ENCODE measurements around the gene CD72.

CD72 gene

GRCh38 chr9:35651956-35652828 is 34.0 kb upstream of the CD72 start:
- ChIA-PET POLR2A (no interaction called here), CTCF (interaction anchor here (1.7 kb wide), 1 partner anchor 173 kb away, joined by 5 read pairs; no protein-coding TSS in a partner anchor)
- TF ChIP-seq CTCF (IDR thresholded peaks at IDR 0.05; ENCODE audit: control extremely low read depth, extremely low read depth, low read depth, missing control alignments) = no peak

GRCh38 chr9:35650341-35651158 is 32.3 kb upstream of the CD72 start, which contains the start of gene SIT1:
SIT1 (minus strand) TSS chr9:35650931; CDS start chr9:35650853, 78 bp downstream.
- ChIA-PET CTCF (interaction anchor here (1.5 to 7.2 kb wide), 3 partner anchors 35 to 79 kb away, joined by 4 to 97 read pairs (median 13); partner anchors contain the start of gene CD72), POLR2A (interaction anchor here (1.2 to 1.5 kb wide), 2 partner anchors 39 to 82 kb away, joined by 3 to 4 read pairs; partner anchors contain the start of genes CREB3 and TLN1)
- TF ChIP-seq CTCF (IDR thresholded peaks at IDR 0.05; ENCODE audit: control extremely low read depth, extremely low read depth, low read depth, missing control alignments) = no peak
- peak; percentile 69 for DNase-seq (ENCODE audit: extremely low spot score)

More at GRCh38 chr9:35651956-35652828, 34.0 kb upstream of the CD72 start:
- no peak for DNase-seq (ENCODE audit: extremely low spot score)

- ChIA-PET CTCF (interaction anchor here (1.2 to 7.2 kb wide), 8 partner anchors 10 to 176 kb away, joined by 3 to 138 read pairs (median 4); partner anchors contain the start of genes ARHGEF39, CCDC107, CD72 and CREB3), POLR2A (interaction anchor here (1.0 to 1.5 kb wide), 3 partner anchors 38 to 83 kb away, joined by 3 to 4 read pairs (median 3); partner anchors contain the start of genes CREB3 and TLN1)
- peak; percentile 50 for DNase-seq (ENCODE audit: extremely low spot score)
- no peak for TF ChIP-seq CTCF (IDR thresholded peaks at IDR 0.05; ENCODE audit: control extremely low read depth, extremely low read depth, low read depth, missing control alignments)
These were observed 31.5 kb upstream of the CD72 start for GRCh38 chr9:35649431-35650340.

- CTCF ChIA-PET = interaction anchor here (0.7 to 7.2 kb wide), 30 partner anchors 8 to 567 kb away, joined by 3 to 138 read pairs (median 4); partner anchors contain the start of genes ARHGEF39, CCDC107, CD72 and CREB3
- DNase-seq (ENCODE audit: extremely low spot score) = peak; percentile 94
- POLR2A ChIA-PET = interaction anchor here (0.5 to 1.6 kb wide), 3 partner anchors 11 to 85 kb away, joined by 3 to 5 read pairs (median 5); partner anchors contain the start of genes CCDC107, CREB3, RMRP and TLN1
- TF ChIP-seq CTCF (IDR thresholded peaks at IDR 0.05; ENCODE audit: control extremely low read depth, extremely low read depth, low read depth, missing control alignments) = peak; percentile 98
These were observed 28.5 kb upstream of the CD72 start for GRCh38 chr9:35646533-35647265.

- CTCF ChIA-PET = interaction anchor here (1.0 to 7.2 kb wide), 20 partner anchors 12 to 180 kb away, joined by 3 to 138 read pairs (median 6); partner anchors contain the start of genes ARHGEF39, CCDC107, CD72 and CREB3
- POLR2A ChIA-PET = interaction anchor here (0.5 to 1.6 kb wide), 3 partner anchors 12 to 86 kb away, joined by 3 to 5 read pairs (median 5); partner anchors contain the start of genes CCDC107, CREB3, RMRP and TLN1
- no peak for TF ChIP-seq CTCF (IDR thresholded peaks at IDR 0.05; ENCODE audit: control extremely low read depth, extremely low read depth, low read depth, missing control alignments)
- DNase-seq (ENCODE audit: extremely low spot score) = peak; percentile 28
These were observed 27.9 kb upstream of the CD72 start for GRCh38 chr9:35646153-35646532.

GRCh38 chr9:35645736-35646135 is 27.5 kb upstream of the CD72 start:
- peak; percentile 6 for DNase-seq (ENCODE audit: extremely low spot score)
- ChIA-PET CTCF (interaction anchor here (0.6 to 7.2 kb wide), 19 partner anchors 12 to 189 kb away, joined by 3 to 138 read pairs (median 6); partner anchors contain the start of genes ARHGEF39, CCDC107, CD72 and CREB3), POLR2A (interaction anchor here (1.0 to 1.6 kb wide), 2 partner anchors 12 to 86 kb away, joined by 3 to 5 read pairs; partner anchors contain the start of genes CCDC107, CREB3, RMRP and TLN1)
